NCI-H146 treated with DMSO at 0.1 percent for 48 hours (cell line): ENCODE data around the gene PHACTR3.

Experiments
- DNase-seq: peaks from one replicate; lab custom pipeline; 2025; ENCODE audit not compliant: unreplicated experiment; lab: John Stamatoyannopoulos, UW

Gene PHACTR3

GRCh38 chr20:59823491-59824259, 219.3 kb downstream of the PHACTR3 start:
- no peak for DNase-seq

GRCh38 chr20:59824711-59825562, 220.6 kb downstream of the PHACTR3 start:
- no peak for DNase-seq

GRCh38 chr20:59825563-59825920, 221.2 kb downstream of the PHACTR3 start:
- DNase-seq = no peak

GRCh38 chr20:59825944-59826759, 221.8 kb downstream of the PHACTR3 start:
- DNase-seq = peak; percentile 97

GRCh38 chr20:59827138-59828056, 223.1 kb downstream of the PHACTR3 start:
- no peak for DNase-seq

GRCh38 chr20:59828125-59829053, 224.0 kb downstream of the PHACTR3 start:
- no peak for DNase-seq

GRCh38 chr20:59829054-59829785, 224.9 kb downstream of the PHACTR3 start:
- no peak for DNase-seq

GRCh38 chr20:59829786-59830664, 225.7 kb downstream of the PHACTR3 start:
- no peak for DNase-seq

- peak; percentile 2 for DNase-seq
Measured at GRCh38 chr20:59830665-59831023, 226.3 kb downstream of the PHACTR3 start.

- no peak for DNase-seq
Measured at GRCh38 chr20:59831024-59831915, 226.9 kb downstream of the PHACTR3 start.

- DNase-seq = no peak
Measured at GRCh38 chr20:59831916-59832270, 227.6 kb downstream of the PHACTR3 start.

GRCh38 chr20:59832406-59833363, 228.3 kb downstream of the PHACTR3 start:
- no peak for DNase-seq

GRCh38 chr20:59835057-59835447, 230.7 kb downstream of the PHACTR3 start:
- no peak for DNase-seq

GRCh38 chr20:59835448-59836395, 231.4 kb downstream of the PHACTR3 start:
- peak; percentile 46 for DNase-seq

GRCh38 chr20:59836767-59837166, 232.4 kb downstream of the PHACTR3 start:
- DNase-seq = peak; percentile 32
